GM12878 (cell line): ENCODE data around the gene NAV2. TPM values are rescaled to one million over a fixed set of nuclear protein-coding genes. Genes with fewer than 3 reads are reported as not detected.

Experiments
- ATAC-seq: fragments of 200-7000 bp; cut with Tn5 transposase; 3 replicates; pipeline ENCODE4 v1.9.1; 2020; ENCODE audit warnings: mild to moderate bottlenecking, moderate library complexity
- BruUV-seq: library from RNA; stranded (reverse); fragments of 400-500 nt; replicated peaks from 2 replicates; lab custom pipeline; 2021; lab: Mats Ljungman, UMichigan
- CTCF ChIA-PET: fragments of 300-600 bp; sonication (Branson Sonifier 250); formaldehyde crosslinking; extraction: SDS; loops from one replicate; lab custom pipeline; 2021; ENCODE audit warnings: inconsistent platforms; lab: Yijun Ruan, JAX
- POLR2A ChIA-PET: fragments of 350-600 bp; formaldehyde crosslinking; extraction: SDS; loops from one replicate; lab custom pipeline; 2021; ENCODE audit warnings: inconsistent platforms; lab: Charles Lee
- RAD21 ChIA-PET: fragments of 300-600 bp; sonication (Branson Sonifier 250); formaldehyde crosslinking; loops from one replicate; lab custom pipeline; 2023; ENCODE audit warnings: antibody characterized with exemption; ENCODE audit not compliant: unreplicated experiment; lab: Charles Lee
- SMC1A ChIA-PET: fragments of 300-600 bp; sonication (Branson Sonifier 250); formaldehyde crosslinking; loops from one replicate; lab custom pipeline; 2023; ENCODE audit not compliant: unreplicated experiment, uncharacterized antibody; lab: Charles Lee
- DNase-seq: peaks from one replicate; pipeline ENCODE4 v3.0.0-alpha.2; 2011; ENCODE audit warnings: low read depth, low spot score
- FAIRE-seq: peaks from 3 replicates; lab custom pipeline; 2011; peaks lifted over from hg19 to GRCh38; lab: Jason Lieb, UNC
- H2AFZ ChIP-seq: 2 replicates; pipeline ENCODE4 v1.6.0; 2011; ENCODE audit warnings: low read depth, low read length, control low read depth; ENCODE audit not compliant: control insufficient read depth
- H3K27ac ChIP-seq: 2 replicates; pipeline ENCODE4 v1.5.1; 2011; ENCODE audit warnings: control low read depth; ENCODE audit not compliant: control insufficient read depth, insufficient read depth
- H3K27me3 ChIP-seq, 2 experiments: replicated peaks in 1 of 2; 2 replicates each; pipeline versions ENCODE4 v1.6.0 to v1.6.1; 2011; ENCODE audit warnings: low read length in 1 of 2; ENCODE audit not compliant: control insufficient read depth in 2 of 2, insufficient read depth in 2 of 2
- H3K36me3 ChIP-seq, 2 experiments: 2 replicates each; pipeline ENCODE4 v1.5.1; 2011; ENCODE audit warnings: low read length in 1 of 2; ENCODE audit not compliant: control insufficient read depth in 2 of 2, insufficient read depth in 2 of 2
- H3K4me1 ChIP-seq: 2 replicates; pipeline ENCODE4 v1.6.1; 2011; ENCODE audit warnings: mild to moderate bottlenecking, low read length, moderate library complexity, mixed read lengths; ENCODE audit not compliant: control insufficient read depth, insufficient read depth
- H3K4me2 ChIP-seq: 2 replicates; pipeline ENCODE4 v1.6.0; 2011; ENCODE audit warnings: control low read depth; ENCODE audit not compliant: control insufficient read depth, insufficient read depth
- H3K4me3 ChIP-seq: fragments of 200-600 bp; sonication (generic); 2 replicates; pipeline ENCODE4 v1.5.1; 2016
- H3K79me2 ChIP-seq: 2 replicates; pipeline ENCODE4 v1.6.0; 2011; ENCODE audit warnings: low read length; ENCODE audit not compliant: control insufficient read depth, insufficient read depth
- H3K9ac ChIP-seq: 2 replicates; pipeline ENCODE4 v1.8.0; 2011; ENCODE audit warnings: low read length, control low read depth, mixed read lengths; ENCODE audit not compliant: control insufficient read depth, insufficient read depth
- H3K9me3 ChIP-seq: replicated peaks from 3 replicates; pipeline ENCODE4 v1.5.1; 2011; ENCODE audit warnings: mild to moderate bottlenecking, low read length; ENCODE audit not compliant: control insufficient read depth, insufficient read depth
- H4K20me1 ChIP-seq: 2 replicates; pipeline ENCODE4 v1.6.0; 2011; ENCODE audit not compliant: control insufficient read depth, insufficient read depth
- HDAC6 ChIP-seq: fragments of 200-600 bp; sonication (generic); IDR thresholded peaks from one replicate; pipeline ENCODE4 v1.8.0; 2017; ENCODE audit warnings: antibody characterized with exemption; ENCODE audit not compliant: unreplicated experiment
- IRF3 ChIP-seq: fragments of 450-650 bp; IDR thresholded peaks from 2 replicates; pipeline ENCODE4 v1.6.1; 2014; ENCODE audit warnings: mild to moderate bottlenecking
- MXI1 ChIP-seq: fragments of 150-350 bp; IDR thresholded peaks from 2 replicates; pipeline ENCODE4 v1.6.1; 2011; ENCODE audit warnings: low read depth, mild to moderate bottlenecking, inconsistent platforms, low read length, improper control_type of control experiment
- YBX1 ChIP-seq: fragments of 450-650 bp; IDR thresholded peaks from 2 replicates; pipeline ENCODE4 v1.6.1; 2016; ENCODE audit warnings: antibody characterized with exemption
- ZBED1 ChIP-seq: IDR thresholded peaks from 2 replicates; pipeline ENCODE4 v1.6.1; 2016; ENCODE audit warnings: borderline replicate concordance
- WGBS: methylation state at CpG from one replicate; pipeline ENCODE4 v1.1.6; 2016; ENCODE audit warnings: low lambda C conversion rate; ENCODE audit not compliant: insufficient replicate concordance, insufficient coverage; ENCODE audit errors: missing lambda C conversion rate; 5-methylcytosine and 5-hydroxymethylcytosine counted together
- in situ Hi-C: fragments of 300-500 bp; cut with MboI; formaldehyde crosslinking; loops from 9 replicates; pipeline ENCODE4 v1.14.3; 2018; ENCODE audit warnings: mixed read lengths
- intact Hi-C: fragments of 100-400 bp; cut with micrococcal nuclease; formaldehyde crosslinking; loops from one replicate; pipeline ENCODE4 v1.14.2; 2022; ENCODE audit not compliant: unreplicated experiment
- polyA plus RNA-seq, 11 experiments: library from polyadenylated mRNA; depleted of rRNA in 4 of 11; unstranded in 6 of 11; stranded (reverse) in 5 of 11; fragments of >200 nt; fragmentation: Nextera tagmentation in 4 of 11; fragmentation: Illumina TruSeq in 1 of 11; extraction: Ambion mirVana in 4 of 11; extraction: Trizol in 1 of 11; gene quantifications; 1 replicate in 1 of 11; 2 replicates in 10 of 11; pipeline versions ENCODE4 v1.2.1 to v1.2.3, GENCODE V29; 2011 to 2016; ENCODE audit warnings: inconsistent platforms in 2 of 11, missing spikeins in 2 of 11, low read depth in 1 of 11
- total RNA-seq, 4 experiments: library from RNA; depleted of rRNA in 3 of 4; stranded (reverse); fragments of >200 nt in 3 of 4; fragmentation: Illumina TruSeq in 1 of 4; extraction: Trizol in 1 of 4; gene quantifications; 2 replicates each; pipeline versions ENCODE4 v1.2.1 to v1.2.3, GENCODE V29; 2013 to 2021

NAV2 gene
- total and polyA plus RNA-seq, 10 of the 15 experiments (the other 5 are each of a cell fraction or from before 2014, with no cell fraction given) = 0.35 to 6.1 (median 1.1) TPM

DNA sequence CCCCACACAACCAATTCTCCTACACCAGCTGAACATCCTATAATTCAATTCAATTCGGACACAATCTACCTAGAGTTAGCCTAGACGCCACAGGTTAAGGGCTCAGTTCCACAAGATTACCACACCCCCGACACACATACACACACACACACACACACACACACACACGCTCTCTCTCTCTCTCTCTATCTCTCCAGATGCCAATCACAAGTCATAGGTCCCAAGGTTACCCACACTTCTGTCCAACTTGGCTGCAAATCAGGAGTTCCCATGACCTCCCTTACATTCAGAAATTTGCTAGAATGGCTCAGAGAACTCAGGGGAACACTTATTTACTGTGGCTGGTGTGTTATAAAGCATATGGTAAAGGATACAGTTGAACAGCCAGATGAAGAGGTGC is 243.6 kb downstream of the NAV2 start:
- no peak overlapping the region for H3K4me2 ChIP-seq
- H3K27me3 ChIP-seq = no peaks in the 10 kb centered on the region; a peak in 1 of 4 replicates
- no TSS peak for BruUV-seq
- SMC1A ChIA-PET = interaction anchor here (0.5 kb wide), 1 partner anchor 374 kb away, joined by 3 read pairs; no protein-coding TSS in a partner anchor
- H3K4me1 ChIP-seq = peaks cover 3% of the 10 kb centered on the region
- H3K27ac ChIP-seq = no peak overlapping the region
- DNase-seq (no peak), ATAC-seq (no peak), FAIRE-seq (no peak)
- WGBS = 33% methylated on average over 4 of the region's 4 CpGs
- no peak overlapping the region for H3K9ac ChIP-seq
- no peaks in the 10 kb centered on the region for H4K20me1 ChIP-seq
- H3K36me3 ChIP-seq = no peaks in the 10 kb centered on the region
- RAD21 ChIA-PET = no interaction called here
- intact Hi-C loops = loop anchor here (10.0 kb wide), 1 partner anchor 399 kb away; no protein-coding TSS in a partner anchor
- in situ Hi-C loops = no loop called here
- CTCF ChIA-PET = no interaction called here
- no peaks in the 10 kb centered on the region for H3K79me2 ChIP-seq
- no peak overlapping the region for H2AFZ ChIP-seq
- H3K4me3 ChIP-seq = no peak overlapping the region
- POLR2A ChIA-PET = no interaction called here
- no peak for TF ChIP-seq ZBED1
- TF ChIP-seq HDAC6 = no peak
- TF ChIP-seq MXI1 = no peak
- TF ChIP-seq YBX1 = no peak
- H3K9me3 ChIP-seq = no peaks in the 10 kb centered on the region

DNA sequence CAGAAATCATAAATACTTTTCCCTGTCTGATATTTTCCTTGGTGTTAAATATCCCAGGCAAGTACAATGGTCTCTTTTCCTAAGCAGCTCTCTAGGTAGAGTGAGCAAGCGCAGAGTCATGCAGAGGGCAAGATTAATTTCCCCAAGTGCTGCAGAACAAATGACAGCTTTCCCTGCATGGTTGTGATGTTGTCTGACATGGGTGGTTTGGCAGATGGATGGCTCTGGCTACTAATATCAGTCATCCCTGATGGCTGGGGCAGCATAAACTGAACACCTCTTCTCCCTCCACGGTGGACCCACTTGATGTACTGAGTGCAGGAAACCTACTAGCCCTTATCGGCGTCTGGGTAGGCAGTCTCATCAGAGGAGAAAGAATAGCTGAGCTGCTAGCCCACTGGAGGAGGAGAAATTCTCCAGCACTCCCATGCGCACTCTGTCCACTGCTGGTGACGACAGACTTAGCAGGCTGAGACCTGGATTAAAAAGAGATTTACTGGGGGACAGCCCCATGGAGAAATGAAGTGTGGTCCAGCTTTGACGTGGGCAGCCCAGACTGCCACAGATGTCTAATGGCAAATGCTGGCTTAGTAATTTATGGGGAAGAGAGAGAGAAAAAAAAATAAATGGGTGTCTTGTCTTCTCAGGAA is 244.8 kb downstream of the NAV2 start:
- no TSS peak for BruUV-seq
- Histone ChIP-seq H3K79me2 (no peaks in the 10 kb centered on the region), H3K4me3 (no peak overlapping the region), H3K36me3 (no peaks in the 10 kb centered on the region), H4K20me1 (no peaks in the 10 kb centered on the region), H3K4me2 (no peak overlapping the region), H2AFZ (no peak overlapping the region), H3K27me3 (no peaks in the 10 kb centered on the region; a peak in 1 of 4 replicates), H3K9ac (no peak overlapping the region), H3K27ac (no peak overlapping the region), H3K4me1 (peaks cover 2% of the 10 kb centered on the region; the same call in 1 of the 2 replicates), H3K9me3 (no peaks in the 10 kb centered on the region)
- ATAC-seq = no peak
- ChIA-PET SMC1A (interaction anchor here (1.1 kb wide), 1 partner anchor 154 kb away, joined by 4 read pairs; no protein-coding TSS in a partner anchor), CTCF (interaction anchor here (0.6 to 1.2 kb wide), 2 partner anchors 30 to 162 kb away, joined by 3 read pairs; no protein-coding TSS in a partner anchor), RAD21 (no interaction called here), POLR2A (interaction anchor here (0.6 kb wide), 1 partner anchor 131 kb away, joined by 3 read pairs; no protein-coding TSS in a partner anchor)
- in situ Hi-C loops = no loop called here
- no peak for FAIRE-seq
- intact Hi-C loops = loop anchor here (10.0 kb wide), 1 partner anchor 397 kb away; no protein-coding TSS in a partner anchor
- DNase-seq = no peak
- TF ChIP-seq IRF3 = no peak
- TF ChIP-seq, all 136 proteins: peak for 0
- 59% methylated on average over 7 of the region's 7 CpGs for WGBS
